ENCODE measurements around the gene SLC7A4.

Gene SLC7A4

GRCh38 chr22:20980523-20980922 lies 51.8 kb downstream of the SLC7A4 start:
- no peak for DNase-seq

GRCh38 chr22:20979940-20980453 lies 52.4 kb downstream of the SLC7A4 start:
- DNase-seq: no peak

GRCh38 chr22:20979243-20979809 lies 53.0 kb downstream of the SLC7A4 start:
- peak; percentile 63 for DNase-seq

Measured in activated T-cell treated with anti-CD3 and anti-CD28 coated beads for 4 hours (primary cell).